Activated T-helper 1 cell treated with anti-CD3 and anti-CD28 coated beads, Interleukin-12 subunit alpha, Interleukin-12 subunit beta, Interleukin-2, Interleukin-4 antibody, amounts not matched to agents 30 ng/mL and 10 ng/mL and 1 ng/mL, durations not matched to agents 14 hours and 24 hours and 36 hours (primary cell): Measurements from ENCODE around the gene STK32A. TPM values are rescaled to one million over a fixed set of nuclear protein-coding genes. Genes with fewer than 3 reads are reported as not detected.

Source experiments
- DNase-seq: peaks from one replicate; pipeline ENCODE4 v3.0.0; 2021; ENCODE audit warnings: low spot score
- H3K27ac Mint-ChIP-seq: one replicate; pipeline ENCODE4 v1.8.0; 2021; ENCODE audit warnings: mild to moderate bottlenecking, mixed read lengths
- H3K27me3 Mint-ChIP-seq: one replicate; pipeline ENCODE4 v1.8.0; 2022; ENCODE audit warnings: mild to moderate bottlenecking, moderate library complexity, mixed read lengths; ENCODE audit not compliant: insufficient read depth
- H3K36me3 Mint-ChIP-seq: one replicate; pipeline ENCODE4 v1.8.0; 2021; ENCODE audit warnings: low read depth, mixed read lengths
- H3K4me1 Mint-ChIP-seq: one replicate; pipeline ENCODE4 v1.8.0; 2021; ENCODE audit warnings: low read depth, mixed read lengths
- H3K4me3 Mint-ChIP-seq: one replicate; pipeline ENCODE4 v1.8.0; 2021; ENCODE audit warnings: mild to moderate bottlenecking, moderate library complexity, mixed read lengths
- H3K9me3 Mint-ChIP-seq: one replicate; pipeline ENCODE4 v1.8.0; 2021; ENCODE audit warnings: mixed read lengths
- intact Hi-C: fragments of 100-400 bp; cut with micrococcal nuclease; formaldehyde crosslinking; loops from one replicate; pipeline ENCODE4 v1.15.1; 2024
- total RNA-seq: library from RNA; stranded (reverse); gene quantifications from 2 replicates; pipeline ENCODE4 v1.2.3, GENCODE V29; 2022

The STK32A gene
- total RNA-seq, 1 donor from 2014 or later = not detected

GRCh38 chr5:147432323-147432722 lies 197.5 kb downstream of the STK32A start:
- Mint-ChIP-seq H3K4me1 (no peaks in the 10 kb centered on the region), H3K4me3 (no peak overlapping the region), H3K27ac (no peak overlapping the region), H3K36me3 (no peaks in the 10 kb centered on the region), H3K9me3 (no peaks in the 10 kb centered on the region), H3K27me3 (no peaks in the 10 kb centered on the region)
- intact Hi-C loops = no loop called here
- DNase-seq = no peak

DNA sequence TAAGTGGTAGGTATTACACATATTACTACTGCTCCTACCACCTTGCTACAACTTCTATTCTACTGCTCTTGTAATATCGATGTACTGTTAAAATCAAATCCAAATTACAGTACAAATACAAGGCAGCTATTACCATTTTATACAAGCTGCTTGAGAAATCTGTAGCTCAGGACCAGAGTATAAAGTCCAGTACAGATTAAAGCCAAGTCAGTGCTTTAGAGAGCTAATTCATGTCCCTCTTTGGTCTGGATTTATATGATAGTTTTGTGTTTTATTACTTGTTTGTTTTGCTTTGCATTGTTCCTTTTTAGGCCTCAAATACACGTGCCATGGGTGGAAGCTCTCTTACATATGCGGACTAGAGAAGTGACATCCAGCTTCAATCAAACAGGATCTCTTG lies 199.2 kb downstream of the STK32A start:
- Mint-ChIP-seq H3K9me3 (no peaks in the 10 kb centered on the region), H3K4me1 (no peaks in the 10 kb centered on the region), H3K27me3 (no peaks in the 10 kb centered on the region), H3K27ac (no peak overlapping the region), H3K36me3 (no peaks in the 10 kb centered on the region), H3K4me3 (no peak overlapping the region)
- intact Hi-C loops = no loop called here
- no peak for DNase-seq

DNA sequence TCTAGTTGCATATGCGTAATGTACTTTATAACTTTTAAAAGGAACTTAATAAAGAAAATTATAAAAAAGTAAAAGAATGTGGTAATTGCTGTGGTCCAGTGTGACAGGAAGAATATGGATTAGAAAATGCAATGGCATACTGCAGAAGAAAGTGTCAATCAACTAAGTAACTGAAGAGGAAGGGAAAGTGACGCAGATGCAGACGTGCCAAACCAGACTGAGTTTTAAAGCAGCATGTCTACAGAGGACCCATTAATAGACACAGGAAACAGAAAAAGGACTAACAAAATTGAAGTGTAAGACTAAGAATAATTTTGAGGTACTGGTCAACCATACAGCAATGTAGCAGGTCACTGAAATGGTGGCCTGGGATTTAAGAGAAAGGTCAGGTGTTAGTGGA lies 201.8 kb downstream of the STK32A start:
- H3K27me3 Mint-ChIP-seq = no peaks in the 10 kb centered on the region
- H3K4me1 Mint-ChIP-seq = no peaks in the 10 kb centered on the region
- H3K36me3 Mint-ChIP-seq = no peaks in the 10 kb centered on the region
- no peak for DNase-seq
- no peaks in the 10 kb centered on the region for H3K9me3 Mint-ChIP-seq
- no peak overlapping the region for H3K4me3 Mint-ChIP-seq
- no peak overlapping the region for H3K27ac Mint-ChIP-seq
- intact Hi-C loops = no loop called here

GRCh38 chr5:147437161-147437596 lies 202.4 kb downstream of the STK32A start:
- Mint-ChIP-seq H3K4me3 (no peak overlapping the region), H3K27me3 (no peaks in the 10 kb centered on the region), H3K9me3 (no peaks in the 10 kb centered on the region), H3K36me3 (no peaks in the 10 kb centered on the region), H3K27ac (no peak overlapping the region), H3K4me1 (no peaks in the 10 kb centered on the region)
- DNase-seq = no peak
- intact Hi-C loops = no loop called here
